ENCODE results near the gene SYTL5.

The SYTL5 gene

DNA sequence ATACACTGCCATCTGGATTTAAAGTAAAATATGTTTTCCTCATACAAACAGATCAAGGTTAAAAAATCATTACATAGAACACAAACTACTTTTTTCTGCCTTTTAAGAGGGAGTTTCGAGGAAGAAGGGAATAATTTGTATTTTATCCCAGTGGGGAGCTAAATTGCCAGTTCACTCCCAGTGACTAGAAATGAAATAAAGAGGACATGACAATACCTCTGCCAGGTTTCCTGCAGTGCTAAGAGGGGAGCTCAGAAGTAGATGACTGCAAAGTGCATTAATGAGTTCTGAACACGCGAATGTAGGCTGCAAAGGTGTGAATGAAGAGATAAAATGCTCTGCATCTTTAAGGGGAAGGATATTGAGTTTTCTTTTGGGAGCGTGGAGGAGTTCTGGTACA lies 144.6 kb downstream of the SYTL5 start:
- DNase-seq = no peak

DNA sequence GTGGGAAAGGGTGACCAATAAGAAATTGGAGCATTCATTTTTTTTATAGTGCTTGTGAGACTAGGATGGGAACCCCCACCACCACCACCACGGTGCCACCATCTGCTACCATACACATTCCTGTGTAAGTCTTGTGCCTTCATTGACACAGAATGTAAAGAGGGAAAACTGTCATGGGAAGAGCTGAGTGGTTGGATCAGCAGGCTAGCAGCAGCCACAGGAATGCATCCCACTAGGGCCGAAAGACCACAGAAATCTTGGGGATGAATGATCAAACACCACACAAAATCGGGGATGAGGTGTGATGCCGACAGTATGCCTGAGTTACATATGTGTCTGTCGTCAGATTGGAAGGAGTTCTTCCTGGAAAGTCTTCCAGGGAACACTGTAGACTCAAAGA lies 145.1 kb downstream of the SYTL5 start:
- no peak for DNase-seq

DNA sequence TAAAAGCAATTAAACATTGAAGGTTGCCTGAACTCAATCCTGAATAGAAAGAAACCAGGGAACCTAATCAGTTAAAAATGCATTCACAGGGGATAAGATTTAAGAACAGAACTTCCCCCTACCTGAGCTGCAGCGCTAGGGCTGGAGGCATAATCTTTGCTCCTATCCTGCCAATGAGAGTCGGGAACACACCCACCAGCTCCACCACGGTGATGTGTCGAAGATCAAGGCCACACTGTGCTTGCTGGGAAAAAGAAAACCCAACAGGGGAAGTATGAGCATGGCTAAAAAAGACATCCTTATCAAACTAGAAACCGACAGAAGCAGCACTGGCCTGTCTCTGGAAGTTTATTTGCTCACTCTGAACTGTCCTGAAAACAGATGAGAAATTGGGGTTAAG lies 148.0 kb downstream of the SYTL5 start:
- no peak for DNase-seq

DNA sequence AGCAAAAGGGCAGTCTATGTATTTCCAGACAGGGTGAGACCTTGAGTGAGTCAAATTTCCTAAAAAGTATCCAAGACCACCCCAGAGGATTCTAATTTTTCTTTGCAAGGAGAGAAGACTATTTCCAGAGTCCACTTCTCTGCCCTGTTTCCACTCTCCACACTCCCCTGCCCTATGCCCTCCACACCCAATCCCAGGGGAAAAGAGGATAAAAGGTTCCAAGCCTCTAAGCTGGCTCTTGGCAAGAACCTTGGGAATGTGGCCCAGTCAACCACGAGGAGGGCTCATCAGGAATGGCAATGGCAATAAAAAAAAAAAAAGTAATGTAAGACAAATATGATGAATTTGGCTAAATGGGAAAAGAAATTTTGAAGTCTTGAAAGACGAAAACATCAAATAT lies 148.5 kb downstream of the SYTL5 start:
- no peak for DNase-seq

DNA sequence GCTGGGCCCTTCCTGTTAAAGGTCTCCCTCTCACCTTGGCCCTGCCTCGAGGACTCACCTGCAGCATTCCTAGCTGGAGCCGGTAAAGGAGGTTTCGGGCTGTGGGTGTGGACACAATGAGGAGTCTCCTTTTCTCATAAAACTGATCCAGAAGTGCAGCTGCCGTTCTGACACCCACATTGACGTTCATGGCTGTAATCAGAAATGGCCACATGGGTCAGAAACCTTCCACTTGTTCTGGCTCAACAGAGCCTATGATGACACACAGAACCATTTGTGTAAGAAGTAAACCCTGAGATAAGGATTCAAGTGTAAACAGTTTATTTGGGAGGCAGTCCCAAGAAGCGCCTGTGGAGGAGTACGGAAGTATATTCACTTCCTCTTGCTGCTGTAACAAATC lies 150.5 kb downstream of the SYTL5 start:
- no peak for DNase-seq

DNA sequence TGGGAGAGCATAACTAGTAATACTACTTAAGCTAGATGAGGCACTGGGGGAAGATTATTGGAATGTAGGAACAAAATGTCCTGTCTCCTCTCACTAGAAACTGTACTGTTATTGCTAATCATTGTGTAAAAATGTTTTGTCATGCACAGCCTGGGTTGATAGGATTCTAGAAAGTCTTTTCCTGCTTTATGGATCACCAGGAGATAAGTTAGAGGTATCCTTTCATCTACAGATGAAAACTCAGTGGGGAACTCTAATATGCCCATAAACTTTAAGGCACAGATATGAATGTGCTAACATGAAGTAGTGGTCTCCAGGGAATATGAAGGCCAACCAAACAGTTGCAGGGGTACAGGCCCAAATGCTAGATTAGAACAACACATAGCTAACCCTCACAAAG lies 156.8 kb downstream of the SYTL5 start:
- DNase-seq = no peak

DNA sequence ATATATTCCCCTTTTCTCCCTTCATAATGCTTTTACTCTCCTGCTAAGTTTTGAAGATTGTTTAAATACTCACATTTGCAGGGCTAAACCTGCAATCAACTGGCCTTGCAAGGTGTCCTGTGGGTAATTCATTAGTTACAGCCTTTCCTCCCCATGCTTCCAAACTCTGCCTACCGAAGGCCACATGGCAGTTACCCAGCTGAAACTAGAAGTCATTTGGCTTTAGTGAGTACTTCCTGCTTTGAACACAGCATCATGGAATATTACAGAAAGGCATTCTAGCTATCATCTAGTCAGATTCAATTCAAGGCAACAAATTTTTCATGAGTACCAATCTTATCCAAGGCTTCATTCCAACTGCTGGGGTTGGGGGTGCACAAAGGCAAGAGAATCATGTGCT lies 158.7 kb downstream of the SYTL5 start:
- DNase-seq = no peak

DNA sequence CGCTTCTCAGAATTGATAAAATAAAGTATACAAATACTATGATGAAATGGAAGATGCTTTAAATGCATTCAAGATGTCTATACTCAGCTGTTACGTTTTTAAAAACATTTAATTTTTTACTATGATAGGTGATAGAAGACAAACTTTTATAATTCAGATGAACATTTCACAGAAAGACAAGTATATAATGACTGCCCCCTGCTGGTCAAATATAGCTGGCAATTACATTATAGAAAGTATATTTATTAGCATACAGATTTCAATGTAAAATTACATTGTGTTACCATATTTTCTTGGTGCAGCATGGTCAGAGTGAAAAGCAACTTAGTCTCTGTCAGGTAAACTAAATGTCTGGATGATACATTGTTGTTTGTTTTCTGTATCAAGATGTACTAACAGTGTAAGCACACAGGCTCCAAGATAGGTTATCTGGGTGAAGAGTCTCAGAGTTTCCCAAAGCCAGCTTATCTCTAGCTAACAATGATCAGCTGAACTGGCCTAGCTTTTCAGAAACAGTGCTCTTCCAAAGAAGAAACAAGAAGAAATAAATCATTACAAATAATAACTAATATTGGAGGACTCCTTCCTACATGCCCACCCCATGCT lies 160.2 kb downstream of the SYTL5 start:
- DNase-seq = no peak

DNA sequence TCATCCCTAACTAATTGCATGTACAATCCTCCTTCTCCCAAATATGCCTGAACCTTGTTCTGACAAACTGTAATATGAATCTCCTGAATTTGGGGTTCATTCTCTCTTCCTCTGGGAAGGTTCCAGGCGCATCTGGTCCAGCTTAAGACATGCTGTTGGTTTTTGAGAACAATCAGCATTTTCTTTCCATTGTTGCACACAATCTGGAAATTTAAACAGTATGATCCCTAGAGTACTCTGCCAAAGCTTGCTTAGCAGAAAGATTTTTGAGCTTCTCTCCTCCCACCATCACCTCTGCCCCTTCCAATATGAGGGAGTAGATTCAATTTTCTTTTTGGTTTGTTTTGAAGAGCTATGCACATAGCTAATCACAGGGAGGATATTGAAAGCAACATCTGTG lies 164.2 kb downstream of the SYTL5 start:
- DNase-seq = no peak

DNA sequence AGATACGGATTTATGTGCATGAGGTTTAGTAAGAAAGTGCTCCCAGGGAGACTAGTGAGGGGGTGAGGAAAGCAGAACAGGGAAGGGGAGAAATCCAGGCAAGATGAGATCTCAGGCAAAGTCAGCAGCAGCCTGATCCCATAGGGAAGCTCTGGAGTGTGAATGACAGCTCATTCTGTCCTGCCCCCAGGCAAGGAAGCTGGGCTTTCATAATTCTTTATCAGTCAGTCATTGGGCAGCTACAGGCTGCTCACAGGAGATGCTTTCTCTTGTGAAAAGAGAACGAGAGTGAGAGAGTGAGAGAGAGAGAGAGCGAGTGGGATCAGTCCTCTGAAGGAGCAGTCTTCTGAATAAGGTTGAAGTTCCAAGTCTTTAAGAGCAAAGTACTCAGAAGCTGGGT lies 166.2 kb downstream of the SYTL5 start:
- no peak for DNase-seq

DNA sequence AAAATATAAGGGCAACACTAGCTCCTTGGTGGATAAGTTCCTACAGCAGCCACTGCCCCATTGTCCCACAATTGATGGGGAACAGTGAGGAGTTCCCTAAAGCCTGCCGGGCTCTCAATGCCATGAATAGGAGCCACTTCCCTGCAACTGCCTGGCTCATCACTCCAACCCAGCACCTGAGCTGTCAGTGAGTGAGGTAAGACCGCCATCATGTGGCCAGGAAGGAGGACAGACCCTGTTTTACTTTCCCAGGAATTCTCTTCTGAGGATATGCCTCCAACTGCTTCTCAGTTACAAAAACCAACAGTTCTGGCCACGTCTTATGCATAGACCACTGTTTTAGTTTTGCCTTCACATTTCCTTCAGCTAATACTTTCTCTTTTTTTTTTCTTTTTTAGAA lies 168.8 kb downstream of the SYTL5 start:
- peak; percentile 25 for DNase-seq

DNA sequence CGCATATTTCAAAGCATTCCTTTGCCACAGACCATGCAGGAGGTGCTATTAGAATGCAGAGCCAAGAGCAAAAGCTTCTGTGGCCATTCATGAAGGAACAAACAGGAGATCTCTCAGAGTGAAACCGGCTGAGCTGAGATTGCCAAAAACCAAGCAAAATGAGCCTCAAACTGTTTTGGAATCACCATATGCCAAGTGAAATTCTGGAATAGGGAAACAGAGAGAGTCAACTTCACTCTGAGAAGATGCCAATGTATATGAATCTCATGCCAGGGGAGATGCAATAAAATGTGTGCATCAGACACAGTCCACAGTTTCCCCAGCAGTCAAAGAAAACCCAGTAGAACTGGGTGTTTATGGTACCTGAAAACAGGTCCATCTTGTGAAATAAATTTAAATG lies 172.0 kb downstream of the SYTL5 start:
- DNase-seq = no peak
